SK-N-SH (cell line): ENCODE results near the gene GPR68.

Source experiments
- EP300 ChIP-seq, 2 experiments: IDR thresholded peaks; 2 replicates each; pipeline versions ENCODE4 v1.4.0 to v1.6.1; 2012; ENCODE audit warnings: borderline replicate concordance in 1 of 2, low read depth in 1 of 2, low read length in 1 of 2
- MAX ChIP-seq: IDR thresholded peaks from 2 replicates; pipeline ENCODE4 v1.4.0; 2012; ENCODE audit warnings: low read depth
- POLR2AphosphoS5 ChIP-seq: IDR thresholded peaks from 2 replicates; pipeline ENCODE4 v1.6.1; 2012; ENCODE audit warnings: low read depth, low read length
- RAD21 ChIP-seq: IDR thresholded peaks from 2 replicates; pipeline ENCODE4 v1.6.1; 2012; ENCODE audit warnings: mild to moderate bottlenecking, low read length

- TF ChIP-seq RAD21 (no peak), EP300 (IDR thresholded peaks at IDR 0.05; ENCODE audit: borderline replicate concordance in 1 of 2, low read depth in 1 of 2, low read length in 1 of 2) (no peak), MAX (no peak), POLR2AphosphoS5 (no peak)
Observed at GRCh38 chr14:91291786-91292405, 47.4 kb upstream of the GPR68 start.
